SK-N-SH (cell line): Measurements from ENCODE around the gene ARHGAP26.

ENCODE experiments used
- CTCF ChIP-seq: fragments of 200-600 bp; sonication (generic); IDR thresholded peaks from 2 replicates; pipeline ENCODE4 v1.6.1; 2017; ENCODE audit warnings: antibody characterized with exemption, mild to moderate bottlenecking, moderate library complexity
- EP300 ChIP-seq, 2 experiments: IDR thresholded peaks; 2 replicates each; pipeline versions ENCODE4 v1.4.0 to v1.6.1; 2012; ENCODE audit warnings: borderline replicate concordance in 1 of 2, low read depth in 1 of 2, low read length in 1 of 2
- FOXJ3 ChIP-seq: sonication (generic); formaldehyde crosslinking; IDR thresholded peaks from 2 replicates; pipeline ENCODE4 v1.5.1; 2020; ENCODE audit warnings: mild to moderate bottlenecking, missing genetic modification reagents
- GABPA ChIP-seq: IDR thresholded peaks from 2 replicates; pipeline ENCODE4 v1.4.0; 2012; ENCODE audit warnings: low read depth, mild to moderate bottlenecking
- JUND ChIP-seq: IDR thresholded peaks from 2 replicates; pipeline ENCODE4 v1.4.0; 2012
- NFIC ChIP-seq: IDR thresholded peaks from 2 replicates; pipeline ENCODE4 v1.4.0; 2012; ENCODE audit warnings: borderline replicate concordance
- NRF1 ChIP-seq: IDR thresholded peaks from 2 replicates; pipeline ENCODE4 v1.6.1; 2012; ENCODE audit warnings: low read depth, mild to moderate bottlenecking, low read length
- TCF12 ChIP-seq: IDR thresholded peaks from 2 replicates; pipeline ENCODE4 v1.4.0; 2012
- TEAD4 ChIP-seq: IDR thresholded peaks from 2 replicates; pipeline ENCODE4 v1.4.0; 2012; ENCODE audit warnings: mild to moderate bottlenecking, borderline replicate concordance; ENCODE audit not compliant: insufficient read depth
- TF ChIP-seq, protein P1 (sequence below): fragments of 150-350 bp; IDR thresholded peaks from 2 replicates; pipeline ENCODE4 v1.6.1; 2017; ENCODE audit warnings: antibody characterized with exemption, low read length, low read depth, borderline replicate concordance

DNA sequence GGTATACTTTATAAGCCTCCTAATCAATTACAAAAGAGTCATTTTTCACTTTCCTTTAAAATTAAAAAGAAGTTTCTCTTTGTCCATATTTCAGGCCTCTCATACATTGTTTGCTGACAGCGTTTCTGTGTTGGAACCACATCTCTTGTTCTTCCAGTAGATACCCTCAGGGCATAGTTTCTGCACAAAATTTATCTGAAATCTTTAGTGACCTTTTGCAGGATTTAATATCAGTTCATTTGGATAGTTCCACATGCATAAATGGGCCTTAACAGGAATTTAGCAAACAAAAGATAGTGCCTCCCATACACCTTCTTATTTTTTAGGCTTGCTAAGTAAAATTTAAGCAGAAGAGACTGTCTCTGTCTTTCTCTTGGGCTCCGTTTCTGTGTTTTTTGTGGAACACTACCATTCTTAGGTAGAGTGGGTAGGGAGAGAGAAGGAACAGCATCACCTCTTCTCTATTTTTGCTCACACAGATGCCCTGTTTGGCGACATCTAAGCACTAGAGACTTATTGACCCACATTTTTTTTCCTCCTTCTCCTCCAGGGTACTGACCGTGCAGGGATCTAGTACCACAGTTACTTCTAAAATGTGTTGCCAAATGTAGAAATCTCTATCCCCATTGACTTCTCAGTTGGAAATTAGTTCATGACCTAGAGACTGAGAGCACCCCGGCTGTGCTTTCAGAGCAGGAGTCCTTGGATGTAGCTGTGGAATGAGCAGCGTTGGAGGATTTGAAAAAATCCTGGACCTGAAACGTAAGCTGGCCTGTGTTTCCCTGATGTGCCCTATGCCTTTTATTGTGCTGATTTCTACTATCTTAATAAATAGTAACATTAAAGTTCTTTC, 22.1 kb downstream of the ARHGAP26 start:
- TF ChIP-seq NFIC (no peak), CTCF (no peak), FOXJ3 (CRISPR knock-in tag) (no peak), GABPA (no peak), JUND (no peak), TCF12 (no peak), TEAD4 (no peak), NRF1 (no peak), EP300 (IDR thresholded peaks at IDR 0.05; ENCODE audit: borderline replicate concordance in 1 of 2, low read depth in 1 of 2, low read length in 1 of 2) (peak in 1 of 2 experiments; percentile 83; a peak in 2 of 4 replicates)
- TF ChIP-seq, protein P1, sequence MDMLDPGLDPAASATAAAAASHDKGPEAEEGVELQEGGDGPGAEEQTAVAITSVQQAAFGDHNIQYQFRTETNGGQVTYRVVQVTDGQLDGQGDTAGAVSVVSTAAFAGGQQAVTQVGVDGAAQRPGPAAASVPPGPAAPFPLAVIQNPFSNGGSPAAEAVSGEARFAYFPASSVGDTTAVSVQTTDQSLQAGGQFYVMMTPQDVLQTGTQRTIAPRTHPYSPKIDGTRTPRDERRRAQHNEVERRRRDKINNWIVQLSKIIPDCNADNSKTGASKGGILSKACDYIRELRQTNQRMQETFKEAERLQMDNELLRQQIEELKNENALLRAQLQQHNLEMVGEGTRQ: no peak
